ENCODE data around the gene SLMAP.

The SLMAP gene

DNA sequence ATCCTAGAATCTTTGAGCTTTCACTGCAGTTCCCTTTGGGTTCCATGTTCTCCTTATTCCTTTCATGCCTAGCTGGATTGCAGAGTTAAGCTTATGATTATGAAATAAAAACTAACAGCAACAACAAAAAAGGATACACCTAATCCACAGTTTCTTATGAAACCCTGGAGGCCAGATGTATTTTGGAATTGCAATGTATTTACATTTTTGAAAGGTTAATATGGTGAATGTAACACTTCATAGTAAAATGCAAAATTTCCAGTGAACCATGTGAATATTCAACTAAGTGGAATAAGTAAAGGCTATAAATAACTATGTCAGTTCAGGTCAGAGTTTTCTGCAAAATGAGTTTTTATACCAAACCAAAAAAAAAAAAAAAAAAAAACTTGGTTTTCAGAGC lies 186.3 kb downstream of the SLMAP start:
- DNase-seq (ENCODE audit: low read depth in 2 of 2): no peak

DNA sequence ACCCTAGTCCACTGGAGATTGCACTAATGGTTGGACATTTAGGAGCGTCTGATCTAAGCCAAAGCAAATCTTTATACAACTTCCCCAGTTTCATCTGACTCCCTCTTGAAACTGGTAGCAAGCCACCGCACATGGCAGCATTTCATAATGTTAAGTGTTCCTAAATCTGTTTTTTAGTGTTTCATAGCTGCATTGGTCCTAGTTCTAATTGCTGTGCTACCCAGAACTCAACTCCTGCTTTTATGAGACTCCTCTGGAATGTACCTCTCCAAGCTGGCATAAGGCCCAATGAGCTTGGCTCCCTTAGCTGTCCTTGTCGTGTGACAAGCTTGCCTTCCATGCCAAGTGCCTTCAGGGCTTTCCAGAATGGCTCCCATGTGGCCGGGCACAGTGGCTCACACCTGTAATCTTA lies 186.8 kb downstream of the SLMAP start:
- DNase-seq (ENCODE audit: low read depth in 2 of 2): no peak

DNA sequence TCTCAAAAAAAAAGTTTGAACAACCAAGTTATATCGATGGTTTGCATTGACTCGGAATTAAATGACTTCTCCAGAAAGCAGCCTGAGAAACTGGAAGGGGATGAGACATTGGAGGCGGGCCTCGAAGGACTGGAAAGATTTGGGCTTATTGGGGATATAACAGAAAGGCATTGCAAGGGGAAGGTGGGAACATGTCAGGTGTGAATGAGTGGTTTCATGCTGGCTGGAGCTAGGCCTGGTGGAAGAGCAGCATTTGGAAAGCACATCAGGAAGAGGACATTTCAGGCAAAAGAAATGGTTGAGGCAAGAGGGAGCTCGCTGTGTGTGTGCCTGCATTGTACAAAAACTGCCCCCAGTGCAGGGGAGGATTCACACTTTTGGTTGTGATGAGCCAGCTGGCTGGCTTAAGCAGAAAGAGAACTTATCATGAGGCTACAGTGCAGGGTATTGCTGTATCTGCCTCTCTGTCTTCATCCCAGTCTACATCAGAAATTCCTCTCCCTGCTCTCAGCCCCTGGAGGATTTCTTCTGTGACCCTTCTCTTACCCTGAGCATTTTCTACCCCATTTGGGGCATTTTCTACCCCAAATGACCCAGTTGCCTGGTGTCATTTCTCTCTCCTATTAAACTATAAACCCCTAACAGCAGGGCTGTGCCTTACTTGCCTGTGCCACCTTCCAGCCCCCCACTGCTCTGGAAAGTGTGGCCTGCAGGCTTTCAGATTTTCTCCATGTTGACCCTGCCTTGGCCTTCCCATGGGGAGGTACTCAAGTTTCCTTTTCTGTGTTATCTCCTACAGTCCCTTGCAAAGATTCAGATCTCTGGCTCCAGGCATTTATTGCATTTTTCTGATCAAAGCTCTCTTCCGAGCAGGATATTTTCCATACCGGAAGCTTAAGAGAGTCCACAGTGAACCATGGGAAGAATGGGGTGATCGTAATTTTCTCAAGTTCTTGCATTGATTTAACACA lies 187.7 kb downstream of the SLMAP start:
- no peak for DNase-seq (ENCODE audit: low read depth in 2 of 2)

DNA sequence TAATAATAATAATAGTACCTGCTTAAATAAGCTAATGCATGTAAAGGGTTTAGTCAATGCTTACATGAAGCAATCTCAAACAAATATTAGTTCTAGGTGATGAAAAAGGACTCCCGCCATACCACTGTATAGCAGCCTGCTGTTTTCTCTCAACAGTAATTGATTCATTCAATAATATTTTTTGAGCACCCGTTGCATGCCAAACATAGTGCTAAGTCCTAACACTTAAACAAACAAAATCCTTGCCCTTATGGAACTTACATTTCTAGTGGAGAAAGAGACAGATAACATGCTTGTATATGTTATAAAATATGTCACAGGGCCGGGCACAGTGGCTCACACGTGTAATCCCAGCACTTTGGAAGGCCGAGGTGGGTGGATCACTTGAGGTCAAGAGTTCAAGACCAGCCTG lies 190.9 kb downstream of the SLMAP start:
- DNase-seq (ENCODE audit: low read depth in 2 of 2): no peak

DNA sequence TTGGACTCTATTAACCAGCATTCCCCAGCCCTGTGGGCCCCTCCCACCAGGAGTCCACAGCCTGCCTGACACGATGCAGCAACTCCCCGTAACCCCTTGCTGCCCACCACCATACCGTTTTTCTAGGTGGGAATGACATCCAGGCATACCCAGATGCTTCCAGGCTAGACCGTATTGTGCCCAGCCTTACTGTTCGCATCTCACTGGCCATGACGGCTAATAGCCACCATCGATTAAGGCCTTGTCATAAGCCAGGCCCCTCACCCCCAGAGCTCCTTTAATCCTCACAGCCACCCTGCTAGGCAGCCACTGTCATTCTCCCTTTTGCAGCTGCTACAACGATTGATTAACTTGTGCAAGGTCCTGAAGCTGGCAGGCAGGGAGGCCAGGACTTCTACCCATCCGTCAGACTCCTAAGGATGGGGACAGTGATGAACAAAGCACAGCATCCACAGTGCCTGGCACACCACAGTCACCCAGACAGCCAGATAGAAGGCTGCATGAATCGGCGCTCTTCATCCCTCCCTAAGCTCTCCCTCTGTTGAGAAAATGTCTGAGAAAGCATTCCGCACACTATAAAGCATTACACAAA lies 192.1 kb downstream of the SLMAP start:
- no peak for DNase-seq (ENCODE audit: low read depth in 2 of 2)

DNA sequence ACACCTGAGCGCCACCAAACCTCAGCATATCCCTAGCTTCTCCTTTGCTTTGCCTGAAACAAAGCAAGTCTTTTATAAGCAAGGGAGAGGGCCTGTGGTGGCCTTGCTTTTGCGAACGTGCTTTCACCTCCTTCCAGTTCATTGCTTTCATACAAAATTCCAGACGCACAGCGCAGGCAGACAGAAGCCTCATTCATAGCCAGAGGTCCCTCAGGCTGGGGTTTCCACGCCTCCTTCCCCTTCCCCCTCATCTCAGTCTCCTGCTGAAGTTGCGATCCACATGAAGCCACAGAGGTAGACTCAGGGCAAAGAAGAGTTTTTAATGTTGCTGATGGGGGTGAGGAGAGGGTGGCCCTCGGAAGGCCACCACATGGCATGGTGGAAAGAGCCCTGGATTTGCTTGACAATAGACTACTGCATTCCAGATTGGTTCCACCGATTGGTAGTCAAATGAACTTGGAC lies 192.7 kb downstream of the SLMAP start:
- DNase-seq (ENCODE audit: low read depth in 2 of 2): no peak

DNA sequence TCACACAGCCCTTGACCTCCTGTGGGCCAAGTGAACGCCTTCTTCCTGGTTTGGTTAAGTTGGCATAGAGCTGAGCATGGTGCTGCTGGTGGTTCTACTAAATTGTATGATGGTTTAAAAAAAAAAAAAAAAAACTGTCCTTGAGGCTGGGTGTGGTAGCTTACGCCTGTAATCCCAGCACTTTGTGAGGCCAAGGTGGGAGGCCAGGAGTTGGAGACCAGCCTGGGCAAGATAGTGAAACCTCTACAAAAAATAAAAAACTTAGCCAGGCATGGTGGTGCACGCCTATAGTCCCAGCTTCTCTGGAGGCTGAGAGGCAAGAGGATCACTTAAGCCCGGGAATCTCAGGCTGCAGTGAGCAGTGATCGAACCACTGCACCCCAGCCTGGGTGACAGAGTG lies 193.2 kb downstream of the SLMAP start:
- DNase-seq (ENCODE audit: low read depth in 2 of 2): no peak

DNA sequence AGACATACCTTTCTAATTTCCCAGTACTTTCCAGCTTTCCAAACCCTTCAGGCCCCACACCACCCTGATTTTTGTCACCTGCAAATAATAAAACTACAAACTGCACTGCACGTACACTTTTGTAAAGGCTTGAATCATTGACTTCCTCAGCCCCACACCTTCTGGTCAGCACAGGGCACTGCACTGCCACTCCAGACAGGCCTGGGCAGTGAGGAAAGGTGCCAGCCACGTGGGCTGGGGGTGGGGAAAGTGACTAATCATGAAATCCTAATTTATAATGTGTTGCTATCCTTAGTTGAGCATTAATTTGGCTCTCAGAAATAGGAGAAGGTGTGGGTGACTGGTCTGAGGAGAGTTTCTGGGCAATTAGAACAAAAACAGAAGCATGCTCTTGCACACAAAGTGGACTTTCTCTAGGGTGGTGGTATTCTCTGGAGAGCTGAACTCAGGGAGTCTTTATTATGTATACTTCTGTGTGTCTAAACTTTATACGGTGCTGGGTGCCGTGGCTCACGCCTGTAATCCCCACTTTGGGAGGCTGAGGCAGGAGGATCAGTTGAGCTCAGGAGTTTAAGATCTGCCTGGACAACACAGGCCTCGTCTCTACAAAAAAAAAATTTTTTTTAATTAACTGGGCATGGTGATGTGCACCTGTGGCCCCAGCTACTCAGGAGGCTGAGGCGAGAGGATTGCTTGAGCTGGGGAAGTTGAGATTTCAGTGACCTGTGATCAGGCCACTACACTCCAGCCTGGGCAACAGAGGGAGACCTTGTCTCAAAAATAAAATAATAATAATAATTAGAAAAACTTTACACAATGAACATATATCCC lies 193.9 kb downstream of the SLMAP start:
- no peak for DNase-seq (ENCODE audit: low read depth in 2 of 2)

DNA sequence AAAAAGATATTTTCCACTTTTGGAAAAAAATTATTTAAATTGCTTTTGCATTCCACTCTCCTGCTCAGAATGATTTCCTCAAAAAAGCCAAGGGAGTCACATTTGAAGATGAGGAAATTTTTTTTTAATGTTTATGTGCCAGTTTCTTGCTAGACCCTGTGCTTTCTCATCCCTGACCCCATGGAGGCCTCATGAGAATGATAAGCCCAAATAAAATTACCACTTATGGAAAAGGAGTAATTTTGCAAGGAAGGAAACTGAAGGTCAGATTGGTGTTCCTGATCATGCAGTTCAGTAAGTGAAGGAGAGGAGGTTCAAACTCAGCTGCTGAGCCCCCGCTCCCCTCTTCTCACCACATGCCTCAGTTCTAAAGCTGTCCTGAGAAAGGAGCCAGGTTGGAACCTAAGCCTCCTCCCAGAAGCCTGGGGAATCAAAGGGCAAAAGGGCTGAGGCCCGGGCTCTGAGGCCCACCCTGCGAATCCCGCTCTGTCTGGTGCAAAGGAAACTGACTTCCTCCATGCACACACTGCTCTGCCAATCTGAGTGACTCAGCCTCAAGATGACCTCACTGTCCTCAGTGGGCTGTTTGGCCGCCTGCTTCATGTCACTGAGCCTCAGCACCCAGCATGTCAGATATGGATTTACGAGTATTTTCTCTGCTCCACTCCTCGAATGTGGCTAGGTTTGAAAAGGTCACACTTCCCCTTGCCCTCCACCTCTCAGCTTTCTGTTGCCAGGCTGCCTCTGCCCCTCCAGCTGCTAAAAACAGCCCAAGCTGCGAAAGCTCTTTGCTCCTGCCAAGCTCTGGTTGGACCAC lies 195.2 kb downstream of the SLMAP start:
- no peak for DNase-seq (ENCODE audit: low read depth in 2 of 2)

DNA sequence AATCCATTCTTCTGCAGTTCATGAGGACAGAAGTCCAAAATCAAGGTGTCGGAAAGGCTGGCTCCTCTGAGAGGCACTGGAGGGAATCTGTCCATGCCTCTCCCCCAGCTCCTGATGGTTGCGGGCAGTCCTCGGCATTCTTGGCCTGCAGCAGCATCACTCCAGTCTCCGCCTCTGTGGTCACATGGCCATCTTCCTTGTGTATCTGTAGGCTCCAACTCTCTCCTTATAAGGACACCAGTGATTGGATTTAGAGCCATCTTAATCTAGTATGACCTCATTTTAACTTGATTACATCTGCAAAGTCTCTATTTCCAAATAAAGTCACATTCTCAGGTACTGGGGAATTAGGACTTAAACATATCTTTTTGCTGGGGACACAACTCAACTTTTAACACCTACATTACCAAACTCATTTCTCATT lies 196.1 kb downstream of the SLMAP start:
- DNase-seq (ENCODE audit: low read depth in 2 of 2): no peak

DNA sequence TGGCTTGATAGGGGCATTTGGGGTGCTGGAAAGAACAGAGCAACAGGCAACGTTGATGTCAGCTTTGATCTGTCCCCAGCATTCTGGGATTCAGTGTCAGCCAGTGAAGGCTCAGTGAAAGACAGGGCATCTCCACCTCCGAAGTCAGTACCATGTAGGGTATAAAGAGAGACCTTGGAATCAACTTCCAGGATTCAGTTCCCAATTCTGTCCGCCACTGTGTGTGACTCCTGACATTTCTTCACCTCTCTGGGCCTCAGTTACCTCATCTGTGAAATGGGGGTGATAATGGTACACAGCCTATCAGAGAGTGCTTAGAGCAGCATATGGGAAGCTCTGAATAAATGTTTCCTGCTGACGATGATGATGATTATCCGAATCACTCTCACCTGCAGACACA lies 196.5 kb downstream of the SLMAP start:
- no peak for DNase-seq (ENCODE audit: low read depth in 2 of 2)

DNA sequence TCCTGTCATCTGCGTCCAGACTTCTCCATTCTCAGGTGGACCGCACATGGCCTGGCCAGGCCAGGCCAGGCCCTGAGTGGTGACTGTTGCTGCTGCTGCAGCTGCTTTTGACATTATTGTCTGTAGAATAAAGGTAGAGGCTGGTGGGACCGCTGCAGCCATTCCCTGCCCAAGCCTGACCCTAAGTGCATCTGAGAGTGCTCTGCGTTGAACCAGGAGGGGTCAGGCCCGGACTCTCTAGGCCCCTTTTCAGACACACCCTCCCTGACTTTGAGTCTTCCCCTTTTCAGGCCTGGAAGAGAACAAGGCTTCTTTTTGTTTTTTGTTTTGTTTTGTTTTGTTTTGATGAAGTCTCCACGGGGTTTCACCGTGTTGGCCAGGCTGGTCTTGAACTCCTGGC lies 197.5 kb downstream of the SLMAP start:
- no peak for DNase-seq (ENCODE audit: low read depth in 2 of 2)

DNA sequence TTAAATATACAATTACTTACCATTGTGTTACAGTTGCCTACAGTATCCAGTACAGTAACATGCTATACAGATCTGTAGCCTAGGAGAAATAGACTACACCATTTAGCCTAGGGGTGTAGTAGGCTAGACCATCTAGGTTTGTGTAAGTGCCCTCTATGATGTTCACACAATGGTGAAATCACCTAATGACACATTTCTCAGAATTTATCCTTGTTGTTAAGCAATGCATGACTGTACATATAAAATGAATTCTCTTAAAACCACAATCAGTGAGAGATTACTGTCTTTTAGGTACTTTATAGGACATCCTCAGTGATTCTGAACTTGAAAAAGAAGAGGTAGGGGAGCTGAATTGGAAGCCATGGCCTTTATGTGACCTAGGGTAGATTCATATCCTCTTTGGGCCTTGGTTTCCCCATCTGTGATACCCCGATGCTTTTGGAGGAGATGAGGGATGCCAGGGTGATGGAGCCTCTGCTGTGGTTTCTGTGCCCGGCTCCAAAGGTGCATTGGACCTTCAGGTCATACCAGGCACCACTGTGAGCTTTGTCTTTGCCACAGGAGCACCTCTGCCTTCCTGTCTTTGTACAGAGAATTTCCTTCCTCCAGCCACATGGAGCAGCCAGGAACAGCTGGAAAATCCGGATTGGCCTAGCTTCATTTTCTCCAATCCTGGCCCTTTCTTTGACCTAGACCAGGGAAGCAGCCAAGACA lies 200.2 kb downstream of the SLMAP start:
- DNase-seq (ENCODE audit: low read depth in 2 of 2): no peak

DNA sequence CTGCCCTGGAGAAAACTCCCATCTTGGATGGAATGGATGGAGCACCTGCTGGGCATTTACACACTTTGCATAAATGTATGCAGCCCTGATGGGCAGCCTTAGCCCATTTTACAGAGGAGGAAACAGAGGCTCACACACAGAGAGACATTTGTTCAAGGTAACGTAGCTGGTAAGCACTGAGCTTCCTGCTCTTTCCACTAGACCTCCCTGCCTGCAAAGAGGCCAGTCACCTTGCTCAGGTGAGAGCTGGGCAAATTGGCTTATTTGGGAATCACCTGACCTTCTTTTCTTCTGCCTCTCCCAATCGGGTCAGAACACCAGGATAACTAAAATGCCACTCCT lies 200.7 kb downstream of the SLMAP start:
- no peak for DNase-seq (ENCODE audit: low read depth in 2 of 2)

DNA sequence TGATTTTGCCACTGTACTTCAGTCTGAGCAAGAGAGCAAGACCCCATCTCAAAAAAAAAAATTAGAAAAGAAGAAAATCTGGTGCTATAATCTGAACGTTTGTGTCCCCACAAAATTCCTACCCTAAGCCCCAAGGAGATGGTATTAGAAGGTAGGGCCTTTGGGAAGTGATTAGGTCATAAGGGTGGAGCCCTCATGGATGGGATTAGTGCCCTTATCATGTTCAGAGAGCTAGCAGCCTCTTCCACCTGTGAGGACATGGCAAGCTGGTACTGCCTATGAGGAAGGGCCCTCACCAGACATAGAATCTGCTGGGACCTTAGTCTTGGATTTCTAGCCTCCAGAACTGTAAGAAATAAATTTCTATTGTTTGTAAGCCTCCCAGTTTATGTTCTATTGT lies 201.7 kb downstream of the SLMAP start:
- no peak for DNase-seq (ENCODE audit: low read depth in 2 of 2)

DNA sequence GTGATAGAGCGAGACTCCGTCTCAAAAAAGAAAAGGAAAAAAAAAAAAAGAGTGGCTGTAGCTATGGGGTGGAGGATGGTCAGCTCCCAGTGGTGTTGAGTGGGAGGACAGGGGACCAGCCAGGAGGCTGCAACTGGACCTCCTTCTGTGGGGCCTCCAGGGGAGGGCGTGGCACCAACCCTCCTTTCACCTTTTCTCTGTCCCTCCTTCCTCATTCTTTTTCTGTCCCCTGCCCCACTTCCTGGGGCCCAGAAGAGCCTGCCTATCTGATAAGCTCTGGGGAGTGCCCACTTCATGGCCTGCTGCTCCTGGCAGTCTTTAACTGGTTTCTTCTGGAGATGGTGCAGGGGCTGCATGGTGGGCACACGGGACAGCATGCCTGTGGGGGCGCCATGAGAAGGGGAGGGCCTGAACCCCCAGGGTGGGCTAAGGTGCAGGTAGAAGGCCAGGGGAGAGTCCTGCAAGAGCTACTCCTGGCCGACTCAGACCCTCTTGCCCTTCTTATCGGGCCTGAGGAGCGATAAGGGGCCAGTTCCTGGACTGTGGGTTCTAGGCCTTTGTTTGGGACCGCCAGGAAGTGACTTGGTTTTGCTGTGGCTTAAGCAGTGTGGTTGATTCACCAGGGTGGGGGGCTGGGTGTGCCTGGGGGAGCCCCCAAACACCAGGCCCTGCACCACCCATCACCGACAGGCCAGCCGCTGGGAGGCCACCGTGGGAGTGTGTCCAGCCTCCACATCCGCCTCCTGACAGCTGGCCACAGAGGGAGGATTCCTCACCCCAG lies 202.7 kb downstream of the SLMAP start:
- no peak for DNase-seq (ENCODE audit: low read depth in 2 of 2)

DNA sequence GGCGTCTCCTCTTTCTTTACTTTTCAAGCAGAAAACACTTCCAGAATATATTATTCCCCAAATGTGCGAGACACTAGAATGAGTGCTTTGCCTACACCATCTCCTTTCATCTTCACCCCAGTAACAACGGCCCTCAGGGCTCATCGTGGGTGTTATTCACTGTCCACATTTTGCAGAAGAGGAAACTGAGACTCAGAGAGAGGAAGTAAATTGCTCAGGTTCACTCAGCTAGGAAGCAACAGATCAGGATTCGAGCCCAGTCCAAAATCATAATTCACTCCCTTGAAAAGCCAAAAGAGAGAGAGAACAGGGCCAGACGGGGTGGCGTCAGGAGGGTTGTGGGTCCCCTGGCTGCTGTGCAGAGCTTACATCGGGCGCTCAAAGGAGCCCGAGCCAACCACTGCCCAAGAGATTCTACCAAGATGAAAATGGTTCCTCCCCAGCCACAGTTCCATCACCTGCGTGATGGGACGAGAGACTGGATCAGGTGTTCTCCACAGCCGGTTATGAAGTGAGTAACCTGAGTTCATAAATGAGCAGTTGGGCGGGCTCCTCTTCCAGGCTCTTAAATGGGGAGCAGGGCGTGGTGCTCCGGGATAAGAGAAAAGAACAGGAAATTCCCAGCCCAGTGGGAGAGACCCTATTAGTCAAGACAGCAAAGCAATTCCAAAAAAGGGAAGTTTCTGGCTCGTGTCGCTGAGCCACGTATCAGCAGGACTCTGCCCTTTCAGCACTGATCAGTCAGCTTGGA lies 203.5 kb downstream of the SLMAP start:
- DNase-seq (ENCODE audit: low read depth in 2 of 2): no peak

DNA sequence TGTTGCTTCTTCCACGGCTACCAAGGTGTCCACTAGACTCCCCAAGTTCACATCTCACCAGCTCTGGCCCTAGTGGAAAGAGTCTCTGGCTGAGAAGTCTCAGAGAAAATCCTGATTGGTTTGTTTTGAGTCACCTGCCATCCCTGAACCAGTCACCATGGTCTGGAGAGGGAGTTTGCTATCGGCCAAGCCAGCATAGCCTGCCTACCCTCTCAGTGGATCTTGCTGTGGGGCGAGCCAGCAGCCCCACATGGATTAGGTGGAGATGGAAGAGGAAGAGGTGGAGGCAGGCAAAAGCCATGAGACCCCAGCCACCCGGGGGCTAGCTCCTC lies 204.0 kb downstream of the SLMAP start:
- DNase-seq (ENCODE audit: low read depth in 2 of 2): no peak

DNA sequence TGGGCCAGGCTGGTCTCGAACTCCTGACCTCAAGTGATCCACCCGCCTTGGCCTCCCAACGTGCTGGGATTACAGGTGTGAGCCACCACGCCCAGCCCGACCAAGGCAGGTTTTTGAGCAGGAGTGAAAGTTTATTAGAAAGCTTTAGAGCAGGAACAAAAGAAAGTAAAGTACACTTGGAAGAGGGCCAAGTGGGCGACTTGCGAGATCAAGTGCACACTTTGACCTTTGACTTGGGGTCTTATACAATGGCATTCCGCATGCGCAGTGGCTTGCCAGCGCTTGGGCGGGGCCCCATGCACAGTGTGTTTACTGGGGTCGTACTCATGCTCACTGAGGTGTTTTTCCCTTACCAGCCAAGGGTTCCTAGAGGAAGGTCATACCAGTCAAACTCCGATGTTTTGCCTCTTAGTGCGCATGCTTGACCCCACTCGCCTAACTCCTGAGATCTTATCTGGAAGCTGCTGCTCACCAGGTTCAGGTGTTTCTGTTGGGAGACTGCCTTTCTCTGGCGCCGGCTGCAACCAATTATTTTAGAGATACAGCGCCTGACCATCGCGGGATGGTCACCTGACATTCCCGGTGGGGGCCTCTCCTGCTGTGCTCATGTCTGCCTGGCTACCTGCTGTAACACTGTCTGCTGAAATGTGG lies 205.2 kb downstream of the SLMAP start:
- no peak for DNase-seq (ENCODE audit: low read depth in 2 of 2)
